GM18507 (cell line): Measurements from ENCODE around the gene BHLHA9.
"Not testable (repeated sequence)": the region's sequence is repeated elsewhere in the genome, so short reads cannot be mapped to it uniquely, and the experiment has no call there.

Experiments
- DNase-seq: peaks from one replicate; pipeline ENCODE4 v3.0.0; 2011; ENCODE audit warnings: low read depth; ENCODE audit not compliant: insufficient read length; ENCODE audit errors: extremely low spot score
- FAIRE-seq: peaks from 2 replicates; lab custom pipeline; 2011; peaks lifted over from hg19 to GRCh38; lab: Jason Lieb, UNC

BHLHA9 gene

GRCh38 chr17:1270210-1271029, at the start of gene BHLHA9:
Gene BHLHA9, plus strand, starts transcription at chr17:1270444. Its CDS starts 120 bp downstream, at chr17:1270564.
- DNase-seq (no peak), FAIRE-seq (no peak)

- DNase-seq (no peak), FAIRE-seq (no peak)
These were observed 49.0 kb upstream of the BHLHA9 start for GRCh38 chr17:1221209-1221608.

DNA sequence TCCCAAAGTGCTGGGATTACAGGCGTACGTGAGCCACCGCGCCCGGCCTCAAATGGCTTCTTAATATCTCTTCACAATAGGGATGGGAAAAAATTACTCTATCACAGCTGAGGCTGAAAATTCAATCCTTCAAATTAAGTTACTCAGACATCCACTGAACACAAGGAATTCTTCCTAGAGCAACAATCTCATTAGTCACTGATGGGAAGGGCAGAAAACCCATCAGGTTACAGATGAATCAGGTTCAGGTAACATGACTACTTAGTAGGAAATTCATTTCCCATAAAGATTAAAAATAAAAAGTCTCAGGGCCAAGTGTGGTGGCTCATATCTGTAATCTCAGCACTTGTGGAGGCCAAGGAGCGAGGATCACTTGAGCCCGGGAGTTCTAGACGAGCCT, 47.9 kb upstream of the BHLHA9 start:
- no peak for DNase-seq
- FAIRE-seq: no peak

- DNase-seq (no peak), FAIRE-seq (no peak)
These were observed 46.6 kb upstream of the BHLHA9 start for GRCh38 chr17:1223662-1224061.

DNA sequence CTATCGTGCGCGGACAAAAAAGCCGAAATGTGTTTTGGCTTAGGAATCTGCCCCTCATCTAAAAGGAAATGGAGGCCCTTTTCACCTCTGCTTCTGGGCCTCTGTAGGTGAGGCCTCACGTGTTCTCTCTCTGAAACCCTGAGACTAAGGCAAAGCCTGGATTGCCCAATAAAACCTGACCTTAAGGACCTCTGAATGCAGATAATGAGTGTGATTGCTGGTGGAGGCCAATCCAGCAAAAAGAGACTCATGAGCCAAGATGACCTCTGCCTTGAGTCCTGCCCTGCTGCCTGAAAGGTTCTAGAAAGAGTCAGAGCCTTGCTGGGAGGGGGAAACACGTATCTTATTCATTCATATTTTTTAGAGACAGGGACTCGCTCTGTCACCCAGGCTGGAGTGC, 45.9 kb upstream of the BHLHA9 start:
- no peak for DNase-seq
- FAIRE-seq: no peak

GRCh38 chr17:1226308-1226707, 43.9 kb upstream of the BHLHA9 start:
- FAIRE-seq: no peak
- no peak for DNase-seq

GRCh38 chr17:1227365-1227764, 42.9 kb upstream of the BHLHA9 start:
- no peak for FAIRE-seq
- no peak for DNase-seq

GRCh38 chr17:1227917-1228780, 42.1 kb upstream of the BHLHA9 start:
- FAIRE-seq: peak; percentile 85
- DNase-seq: peak; percentile 40

GRCh38 chr17:1228781-1229348, 41.4 kb upstream of the BHLHA9 start:
- DNase-seq (peak; percentile 23), FAIRE-seq (no peak)

DNA sequence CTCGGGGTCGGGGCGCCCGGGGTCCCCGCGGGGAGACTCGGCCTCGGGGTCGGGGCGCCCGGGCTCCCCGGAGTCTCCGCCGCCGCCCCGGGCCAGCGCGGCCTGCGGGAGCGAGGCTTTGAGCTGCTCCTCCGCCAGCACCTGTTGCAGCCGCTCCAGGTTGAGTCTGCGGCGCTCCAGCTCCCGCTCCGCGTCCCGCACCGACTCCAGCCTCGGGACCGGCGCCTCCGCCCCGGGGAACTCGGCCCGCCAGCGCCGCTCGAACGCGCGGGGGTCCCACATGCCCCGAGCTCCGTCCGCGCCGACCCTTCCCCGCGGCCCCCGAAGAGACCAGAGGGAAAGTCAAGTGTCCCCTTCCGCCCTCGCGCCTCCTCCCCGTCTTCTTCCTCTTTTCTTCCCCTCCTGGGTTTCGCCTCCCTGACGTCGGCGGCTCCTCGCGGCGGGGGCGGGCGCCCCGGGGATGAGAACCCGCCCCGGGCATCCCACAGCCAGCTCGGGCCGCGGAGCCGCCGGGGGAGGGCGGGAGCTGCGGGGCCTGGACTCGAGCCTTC, 40.8 kb upstream of the BHLHA9 start:
- peak; percentile 82 for FAIRE-seq
- DNase-seq: peak; percentile 91

DNA sequence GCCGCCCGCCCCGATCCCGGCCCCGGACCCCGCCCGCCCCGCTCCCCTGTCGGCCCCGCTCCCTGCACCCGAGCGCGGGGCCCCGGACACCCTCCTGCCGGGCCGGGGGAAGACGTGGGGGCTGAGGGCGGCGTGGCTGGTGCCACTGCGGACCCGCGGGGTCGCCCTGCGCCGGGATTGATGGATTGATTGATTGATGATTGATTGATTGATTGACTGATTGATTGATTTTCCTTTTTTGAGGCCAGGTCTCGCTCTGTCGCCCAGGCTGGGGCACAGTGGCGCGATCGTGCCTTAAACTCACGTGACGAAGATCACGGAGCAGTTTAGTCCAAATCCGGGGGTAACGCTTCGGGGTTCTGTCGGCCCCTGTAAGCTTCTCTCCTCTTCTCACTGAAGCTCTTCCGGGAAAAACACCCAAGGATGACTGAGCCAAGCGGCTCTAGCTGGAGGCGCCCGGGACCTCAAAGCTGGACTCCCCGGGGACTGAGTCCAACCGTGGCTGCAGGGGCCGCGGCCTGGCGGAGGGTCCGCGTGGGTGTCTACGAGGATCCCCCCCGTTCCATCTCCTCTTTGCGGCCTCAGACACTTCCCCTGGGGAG, 40.2 kb upstream of the BHLHA9 start:
- DNase-seq: no peak
- peak; percentile 61 for FAIRE-seq

DNA sequence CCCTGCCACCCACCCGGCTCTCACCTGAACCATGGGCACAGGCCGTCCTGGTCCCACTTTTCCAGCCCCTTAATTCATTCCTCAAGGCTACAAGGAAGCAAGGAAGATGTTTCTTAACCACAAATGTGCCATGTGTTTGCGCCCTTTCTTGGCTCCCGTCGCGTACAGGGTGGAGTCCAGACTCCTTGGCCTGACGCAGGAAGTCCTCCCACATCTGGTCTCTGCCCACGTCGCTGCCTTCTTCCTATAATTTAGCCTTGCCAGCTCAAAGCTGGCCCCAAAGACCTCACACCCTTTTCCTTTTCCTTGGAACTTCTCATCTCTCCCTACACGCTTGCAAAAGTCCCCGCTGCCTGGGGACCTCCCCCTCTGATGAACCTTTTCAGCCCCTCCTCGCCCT, 38.8 kb upstream of the BHLHA9 start:
- no peak for FAIRE-seq

GRCh38 chr17:1232331-1232730, 37.9 kb upstream of the BHLHA9 start:
- FAIRE-seq (no peak), DNase-seq (no peak)

More for the DNA sequence above, 38.8 kb upstream of the BHLHA9 start:
- DNase-seq: no peak

DNA sequence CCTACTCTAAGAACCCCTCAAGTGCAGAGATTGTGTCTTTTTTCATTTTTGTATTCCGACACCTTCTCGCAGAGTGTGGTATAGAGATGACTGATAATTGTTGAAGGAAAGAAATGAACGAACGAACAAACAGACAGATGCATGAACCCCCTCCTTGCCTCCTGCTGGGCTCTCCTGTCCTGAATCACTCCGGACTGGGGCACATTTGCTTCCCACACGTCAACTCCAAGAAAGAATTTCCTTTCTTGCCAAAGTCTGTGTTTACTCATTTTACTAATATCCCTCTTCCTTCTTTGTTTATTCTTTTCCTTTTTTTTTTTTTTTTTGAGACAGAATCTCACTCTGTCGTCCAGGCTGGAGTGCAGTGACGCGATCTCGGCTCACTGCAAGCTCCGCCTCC, 37.5 kb upstream of the BHLHA9 start:
- DNase-seq: no peak
- FAIRE-seq: no peak

GRCh38 chr17:1234455-1234854, 35.8 kb upstream of the BHLHA9 start:
- FAIRE-seq: no peak

DNA sequence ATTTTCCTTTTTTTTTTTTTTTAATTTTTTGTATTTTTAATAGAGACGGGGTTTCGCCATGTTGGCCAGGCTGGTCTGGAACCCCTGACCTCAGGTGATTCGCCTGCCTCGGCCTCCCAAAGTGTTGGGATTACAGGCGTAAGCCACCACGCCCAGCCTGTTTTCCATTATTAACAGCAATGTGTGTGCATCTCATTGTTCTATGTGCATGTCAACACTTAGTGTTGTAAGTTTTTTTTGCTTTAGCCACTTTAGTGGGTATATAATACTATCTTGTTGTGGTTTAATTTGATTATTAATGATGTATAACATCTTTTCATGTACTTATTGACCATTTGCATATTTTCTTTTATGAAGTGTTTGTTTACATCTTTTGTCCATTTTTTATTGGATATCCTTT, 32.8 kb upstream of the BHLHA9 start:
- DNase-seq (no peak), FAIRE-seq (no peak)

More at GRCh38 chr17:1234455-1234854, 35.8 kb upstream of the BHLHA9 start:
- no peak for DNase-seq

DNA sequence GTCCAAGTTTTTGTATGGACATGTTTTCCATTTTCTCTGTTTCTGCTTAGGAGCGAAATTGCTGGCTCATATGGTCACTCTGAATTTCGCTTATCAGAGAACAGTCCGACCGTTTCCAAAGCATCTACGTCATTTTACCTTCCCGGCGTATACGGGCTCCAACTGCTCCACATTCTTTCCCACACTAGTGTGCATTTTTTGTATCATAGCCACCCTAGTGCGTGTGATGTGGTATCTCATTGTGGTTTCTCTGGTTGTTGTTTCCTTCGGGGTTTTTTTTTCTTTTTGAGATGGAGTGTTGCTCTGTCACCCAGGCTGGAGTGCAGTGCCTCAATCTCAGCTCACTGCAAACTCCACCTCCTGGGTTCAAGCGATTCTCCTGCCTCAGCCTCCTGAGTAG, 31.0 kb upstream of the BHLHA9 start:
- no peak for FAIRE-seq
- DNase-seq: no peak

- FAIRE-seq: not testable (repeated sequence)
These were observed 29.8 kb upstream of the BHLHA9 start for GRCh38 chr17:1240426-1240825.

GRCh38 chr17:1241929-1242328, 28.3 kb upstream of the BHLHA9 start:
- no peak for DNase-seq
- FAIRE-seq: no peak

More at GRCh38 chr17:1240426-1240825, 29.8 kb upstream of the BHLHA9 start:
- DNase-seq: not testable (repeated sequence)
